ENCODE data around the gene SLCO1B1.
"Not testable (repeated sequence)": the region's sequence is repeated elsewhere in the genome, so short reads cannot be mapped to it uniquely, and the experiment has no call there.

The SLCO1B1 gene

GRCh38 chr12:21129351-21129750 lies 1.6 kb upstream of the SLCO1B1 start:
- TF ChIP-seq CTCF (IDR thresholded peaks at IDR 0.05): no peak
- Histone ChIP-seq H3K27me3 (no peaks in the 10 kb centered on the region), H3K4me1 (peaks cover 0 to 18% (median 0%) of the 10 kb centered on the region in 4 donors), H3K9me3 (no peaks in the 10 kb centered on the region), H3K4me3 (no peak overlapping the region), H3K36me3 (no peaks in the 10 kb centered on the region), H3K27ac (no peak overlapping the region)
- intact Hi-C loops (cut with DNase I; ENCODE audit: low total_unique reads): no loop called here
- DNase-seq: no peak

- H3K9me3 ChIP-seq: no peaks in the 10 kb centered on the region
- H3K4me1 ChIP-seq: peaks cover 0 to 18% (median 0%) of the 10 kb centered on the region in 4 donors
- DNase-seq: no peak
- no peak overlapping the region for H3K4me3 ChIP-seq
- intact Hi-C loops (cut with DNase I; ENCODE audit: low total_unique reads): no loop called here
- no peak for TF ChIP-seq CTCF (IDR thresholded peaks at IDR 0.05)
- H3K36me3 ChIP-seq: no peaks in the 10 kb centered on the region
- H3K27me3 ChIP-seq: no peaks in the 10 kb centered on the region
- peak overlapping the region in 1 of 2 donors; percentile 39 for H3K27ac ChIP-seq
Measured at GRCh38 chr12:21129906-21130305, 1.1 kb upstream of the SLCO1B1 start.

- DNase-seq; H3K4me1 ChIP-seq; H3K4me3 ChIP-seq; intact Hi-C loops (cut with DNase I; ENCODE audit: low total_unique reads); H3K27ac ChIP-seq; H3K36me3 ChIP-seq; H3K9me3 ChIP-seq; H3K27me3 ChIP-seq: not testable (repeated sequence)
Measured at GRCh38 chr12:21137318-21137999, 6.5 kb downstream of the SLCO1B1 start.

- Histone ChIP-seq H3K27me3 (no peaks in the 10 kb centered on the region), H3K36me3 (no peaks in the 10 kb centered on the region), H3K4me1 (no peaks in the 10 kb centered on the region), H3K27ac (no peak overlapping the region), H3K4me3 (no peak overlapping the region), H3K9me3 (no peaks in the 10 kb centered on the region)
- intact Hi-C loops (cut with DNase I; ENCODE audit: low total_unique reads): no loop called here
- no peak for DNase-seq
- TF ChIP-seq CTCF (IDR thresholded peaks at IDR 0.05): no peak
Measured at GRCh38 chr12:21138016-21138415, 7.0 kb downstream of the SLCO1B1 start.

- intact Hi-C loops (cut with DNase I; ENCODE audit: low total_unique reads): no loop called here
- no peak overlapping the region for H3K4me3 ChIP-seq
- DNase-seq: no peak
- no peak for TF ChIP-seq CTCF (IDR thresholded peaks at IDR 0.05)
- H3K4me1 ChIP-seq: no peaks in the 10 kb centered on the region
- H3K36me3 ChIP-seq: no peaks in the 10 kb centered on the region
- no peaks in the 10 kb centered on the region for H3K27me3 ChIP-seq
- H3K27ac ChIP-seq: no peak overlapping the region
- peaks cover 0 to 6% (median 0%) of the 10 kb centered on the region in 3 donors for H3K9me3 ChIP-seq
Measured at GRCh38 chr12:21144309-21144708, 13.3 kb downstream of the SLCO1B1 start.

GRCh38 chr12:21149861-21150260 lies 18.9 kb downstream of the SLCO1B1 start:
- H3K4me1 ChIP-seq; H3K4me3 ChIP-seq; intact Hi-C loops (cut with DNase I; ENCODE audit: low total_unique reads); H3K27ac ChIP-seq; H3K27me3 ChIP-seq; DNase-seq; H3K9me3 ChIP-seq; H3K36me3 ChIP-seq: not testable (repeated sequence)

GRCh38 chr12:21151184-21151583 lies 20.2 kb downstream of the SLCO1B1 start:
- no peak overlapping the region for H3K4me3 ChIP-seq
- no peaks in the 10 kb centered on the region for H3K36me3 ChIP-seq
- no peak for DNase-seq
- intact Hi-C loops (cut with DNase I; ENCODE audit: low total_unique reads): no loop called here
- H3K4me1 ChIP-seq: no peaks in the 10 kb centered on the region
- H3K27ac ChIP-seq: no peak overlapping the region
- TF ChIP-seq CTCF (IDR thresholded peaks at IDR 0.05): no peak
- H3K9me3 ChIP-seq: no peaks in the 10 kb centered on the region
- H3K27me3 ChIP-seq: no peaks in the 10 kb centered on the region
